NCI-H128 (cell line): ENCODE measurements around the gene AREL1.
"Not testable (repeated sequence)": the region's sequence is repeated elsewhere in the genome, so short reads cannot be mapped to it uniquely, and the experiment has no call there.

Experiments
- DNase-seq: peaks from one replicate; lab custom pipeline; 2025; ENCODE audit not compliant: unreplicated experiment; lab: John Stamatoyannopoulos, UW

Gene AREL1

DNA sequence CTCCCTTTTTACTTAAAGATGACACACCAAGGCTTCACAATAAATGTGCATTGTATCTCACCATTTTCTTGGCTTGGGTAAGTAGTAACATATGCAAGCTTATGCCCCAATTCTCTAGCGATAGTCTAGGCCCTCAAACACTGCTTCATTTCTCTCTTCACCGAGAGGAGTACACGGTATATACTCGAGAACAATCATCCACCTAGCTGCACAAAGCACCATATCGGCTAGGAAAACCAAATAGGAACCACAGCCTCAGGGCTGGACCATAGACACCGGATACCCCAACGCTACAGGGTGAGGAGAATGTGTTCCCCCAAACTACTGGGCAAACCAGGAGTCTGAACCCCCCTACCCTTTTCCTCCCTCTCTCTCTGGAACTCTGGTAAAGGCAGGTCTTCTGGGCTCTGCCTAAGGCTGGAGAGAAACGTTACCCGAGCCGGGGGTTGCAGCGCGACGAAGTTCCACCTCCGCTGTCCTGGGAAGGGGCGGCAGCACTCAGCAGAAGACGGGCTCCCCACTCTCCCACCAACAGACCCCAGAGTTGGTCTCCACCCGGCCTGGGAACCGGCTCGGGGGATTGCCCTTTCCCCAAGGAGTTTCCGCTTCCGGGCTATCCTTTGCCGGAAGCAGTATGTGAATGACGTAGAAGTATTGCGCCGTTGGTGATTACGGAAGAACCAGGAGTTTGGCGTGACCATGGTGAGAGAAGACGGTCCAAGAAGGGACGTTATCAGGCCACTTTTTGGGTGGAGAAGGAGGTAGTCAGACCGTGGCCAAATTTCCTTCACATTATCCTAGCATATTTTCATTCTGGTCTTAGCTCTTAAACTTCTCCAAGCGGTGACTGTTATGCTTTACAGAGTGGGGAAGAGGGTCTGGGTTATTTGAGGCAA, at the start of gene AREL1, which contains the start of gene FCF1:
TSS of gene AREL1 (minus strand) at position 582 of the 896 bp plus-strand sequence. CDS start 27,465 bp downstream, outside the sequence.
TSS of gene FCF1 (plus strand) at position 646 of the 896 bp plus-strand sequence. CDS start at position 700, 54 bp downstream.
- DNase-seq = no peak

DNA sequence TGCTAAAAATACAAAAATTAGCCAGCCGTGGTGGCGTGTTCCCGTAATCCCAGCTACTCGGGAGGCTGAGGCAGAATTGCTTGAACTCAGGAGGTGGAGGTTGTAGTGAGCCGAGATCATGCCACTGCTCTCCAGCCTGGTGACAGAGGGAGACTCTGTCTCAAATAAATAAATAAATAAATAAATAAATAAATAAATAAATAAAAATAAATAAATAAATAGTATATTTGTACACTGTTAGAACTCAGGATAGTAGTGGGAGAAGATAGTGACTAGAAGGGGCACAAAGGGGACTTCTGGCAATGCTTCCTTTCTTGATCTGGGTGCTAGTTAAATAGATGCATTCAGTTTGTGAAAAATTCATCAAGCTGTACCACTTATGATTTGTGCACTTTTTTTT, 45.6 kb upstream of the AREL1 start:
- not testable (repeated sequence) for DNase-seq

GRCh38 chr14:74756326-74756725, 43.4 kb upstream of the AREL1 start:
- DNase-seq = no peak

- DNase-seq = no peak
Observed at GRCh38 chr14:74754899-74755298, 42.0 kb upstream of the AREL1 start.

DNA sequence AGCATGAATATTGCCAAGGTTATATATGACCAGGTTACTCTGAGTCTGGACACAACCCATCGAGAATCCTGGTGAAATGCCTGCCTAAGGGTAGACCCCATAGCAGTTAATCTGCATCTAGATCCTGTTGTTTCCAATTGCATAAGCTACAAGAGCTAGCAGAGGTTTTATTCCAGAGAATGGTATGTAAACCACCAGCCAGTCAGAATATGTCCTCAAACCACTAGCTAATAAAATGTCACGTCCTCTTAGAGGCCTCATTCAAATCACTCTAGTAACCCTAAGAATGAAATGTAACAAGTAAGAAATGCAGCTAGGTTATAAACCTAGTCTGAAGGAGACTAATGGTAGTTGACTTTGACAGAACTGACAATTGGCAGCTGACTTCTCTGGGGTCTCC, 41.3 kb upstream of the AREL1 start:
- no peak for DNase-seq

DNA sequence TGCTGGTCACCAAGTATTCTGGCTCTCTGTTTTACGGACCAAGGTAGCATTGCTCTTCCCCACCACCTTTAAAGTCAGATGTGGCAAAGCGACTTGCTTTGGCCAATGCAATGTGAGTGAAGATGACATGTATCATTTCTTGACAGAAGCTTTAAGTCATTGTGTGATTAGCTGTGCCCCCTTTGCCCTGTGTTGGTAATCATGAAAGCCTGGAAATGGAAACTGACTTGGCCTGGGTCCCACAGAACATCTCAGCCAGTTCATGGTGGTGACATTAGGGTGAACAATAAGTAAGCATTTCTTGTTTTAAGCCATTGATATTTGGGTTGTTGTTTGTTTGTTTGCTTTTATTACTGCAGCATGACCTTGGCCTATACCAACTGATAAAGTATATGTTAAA, 34.4 kb upstream of the AREL1 start:
- no peak for DNase-seq

DNA sequence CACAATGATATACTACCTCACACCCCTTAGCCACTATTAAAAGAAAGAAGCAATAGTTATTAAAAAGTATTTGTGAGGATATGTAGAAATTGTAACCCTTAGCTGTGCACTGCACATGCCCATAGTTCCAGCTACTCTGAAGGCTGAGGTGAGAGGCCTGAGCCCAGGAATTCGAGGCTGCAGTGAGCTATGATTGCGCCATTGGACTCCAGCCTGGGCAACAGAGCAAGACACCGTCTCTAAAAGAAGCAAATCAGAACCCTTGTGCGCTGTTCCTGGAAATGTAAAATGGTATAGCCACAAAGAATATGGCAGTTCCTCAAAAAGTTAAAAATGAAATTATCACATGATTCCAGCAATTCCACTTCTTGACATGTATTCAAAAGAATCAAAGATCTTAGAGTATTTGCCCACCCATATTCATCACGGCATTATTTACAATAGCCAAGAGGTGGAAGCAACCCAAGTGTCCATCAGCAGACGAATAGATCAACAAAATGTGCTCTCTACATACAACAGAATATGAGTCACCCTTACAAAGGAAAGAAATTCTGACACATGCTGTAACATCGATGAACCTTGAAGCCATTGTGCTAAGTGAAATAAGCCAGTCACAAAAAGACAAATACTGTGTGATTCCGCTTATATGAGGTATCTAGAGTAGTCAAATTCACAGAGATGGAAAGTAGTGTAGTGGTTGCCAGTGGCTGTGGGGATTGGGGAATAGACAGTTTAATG, 26.6 kb upstream of the AREL1 start:
- DNase-seq = no peak

- DNase-seq = no peak
Observed at GRCh38 chr14:74737753-74738325, 25.0 kb upstream of the AREL1 start.

DNA sequence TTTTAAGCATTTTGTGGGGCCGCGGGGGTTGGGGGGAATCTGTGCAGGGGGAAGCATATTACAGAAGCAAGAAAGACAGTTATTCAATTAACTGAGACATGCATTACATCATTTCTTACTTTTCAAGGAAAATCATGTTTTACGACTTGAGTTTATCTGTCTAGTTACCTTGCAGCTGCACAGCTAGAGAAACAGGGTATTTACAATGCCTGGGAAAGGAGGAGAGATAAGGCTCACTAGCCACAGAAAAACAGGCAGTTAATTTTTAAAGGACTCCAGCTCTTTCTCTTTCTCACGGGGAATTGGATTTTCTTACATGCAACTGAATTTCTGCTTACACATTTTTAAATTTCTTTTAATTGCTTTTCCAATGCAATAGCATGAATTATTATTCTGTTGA, 22.2 kb upstream of the AREL1 start:
- DNase-seq = no peak

- DNase-seq = no peak
Observed at GRCh38 chr14:74733221-74733620, 20.3 kb upstream of the AREL1 start.

DNA sequence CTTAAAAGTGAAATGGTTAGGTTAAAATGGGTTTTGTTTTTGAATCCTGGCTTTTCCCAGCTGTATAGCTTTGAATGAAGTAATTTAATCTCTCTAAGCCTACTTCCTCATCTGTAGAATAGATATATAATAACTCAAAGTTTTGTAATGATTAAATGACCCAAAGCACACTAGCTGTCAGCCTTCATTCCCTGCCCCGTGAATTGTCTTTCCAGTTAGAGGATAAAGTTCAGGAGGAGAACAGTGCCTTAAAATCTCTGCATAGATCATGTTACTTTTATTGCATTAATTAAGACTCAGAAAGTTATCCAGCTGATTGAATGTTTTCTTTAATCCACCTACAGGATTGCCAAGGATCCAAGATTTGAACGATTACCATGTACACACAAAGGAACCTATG, 19.5 kb upstream of the AREL1 start:
- no peak for DNase-seq

GRCh38 chr14:74723134-74723533, 10.3 kb upstream of the AREL1 start:
- no peak for DNase-seq

- DNase-seq = no peak
Observed at GRCh38 chr14:74720526-74720925, 7.6 kb upstream of the AREL1 start.

DNA sequence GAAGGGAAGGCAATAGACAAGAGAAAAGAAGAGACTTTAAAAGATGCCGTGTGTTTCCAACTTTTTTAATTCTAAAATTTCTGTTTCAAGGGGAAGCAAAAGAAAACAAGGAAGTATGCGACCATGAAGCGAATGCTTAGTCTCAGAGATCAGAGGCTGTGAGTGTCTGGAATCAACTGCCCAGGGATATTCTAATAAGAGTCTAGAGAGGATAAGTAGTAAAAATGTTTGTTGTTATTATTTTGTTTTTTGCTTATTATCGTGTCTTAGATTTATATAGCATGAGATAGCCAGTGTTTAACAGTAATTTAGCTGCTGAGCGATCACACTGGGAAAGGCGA, 485 bp upstream of the AREL1 start:
- DNase-seq = no peak

- no peak for DNase-seq
Observed at GRCh38 chr14:74711651-74712050, 1.2 kb downstream of the AREL1 start.

GRCh38 chr14:74710480-74710879, 2.4 kb downstream of the AREL1 start:
- DNase-seq = no peak

- no peak for DNase-seq
Observed at GRCh38 chr14:74705613-74706500, 7.0 kb downstream of the AREL1 start.

GRCh38 chr14:74704656-74705055, 8.2 kb downstream of the AREL1 start:
- DNase-seq = no peak

GRCh38 chr14:74703043-74703442, 9.8 kb downstream of the AREL1 start:
- DNase-seq = no peak

- no peak for DNase-seq
Observed at GRCh38 chr14:74702293-74702692, 10.6 kb downstream of the AREL1 start.

GRCh38 chr14:74698465-74698864, 14.4 kb downstream of the AREL1 start:
- DNase-seq = no peak
